Pulmonary artery endothelial cell (primary cell): ENCODE results near the gene PLPPR4. TPM values are rescaled to one million over a fixed set of nuclear protein-coding genes. Genes with fewer than 3 reads are reported as not detected.
"Not testable (repeated sequence)": the region's sequence is repeated elsewhere in the genome, so short reads cannot be mapped to it uniquely, and the experiment has no call there.

ENCODE experiments used
- DNase-seq: peaks from one replicate; pipeline ENCODE4 v3.0.0-alpha.2; 2011; ENCODE audit warnings: low read depth, low spot score
- total RNA-seq: library from RNA; depleted of rRNA; stranded (reverse); fragments of >200 nt; gene quantifications from 2 replicates; pipeline ENCODE4 v1.2.3, GENCODE V29; 2014

Gene PLPPR4
- total RNA-seq, 1 donor from 2014 or later = not detected

DNA sequence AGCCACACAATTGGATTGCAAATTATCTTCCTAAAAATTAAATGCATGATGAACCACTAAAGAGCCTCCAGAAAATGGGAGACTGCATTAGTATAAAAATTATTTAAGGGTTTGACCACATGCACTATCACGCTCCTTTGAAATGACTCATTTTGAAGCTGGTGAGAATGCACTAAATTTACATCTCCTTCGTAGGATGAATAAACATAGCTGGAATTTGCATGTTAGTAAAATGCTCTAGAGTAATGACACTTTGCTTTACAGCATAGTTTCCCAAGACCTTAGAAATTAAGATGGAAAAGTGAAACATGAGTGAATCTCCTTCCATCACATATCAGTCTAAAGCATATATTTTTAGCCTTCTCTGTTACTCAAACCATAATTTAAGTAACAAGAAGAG lies 2.4 kb downstream of the PLPPR4 start:
- no peak for DNase-seq

DNA sequence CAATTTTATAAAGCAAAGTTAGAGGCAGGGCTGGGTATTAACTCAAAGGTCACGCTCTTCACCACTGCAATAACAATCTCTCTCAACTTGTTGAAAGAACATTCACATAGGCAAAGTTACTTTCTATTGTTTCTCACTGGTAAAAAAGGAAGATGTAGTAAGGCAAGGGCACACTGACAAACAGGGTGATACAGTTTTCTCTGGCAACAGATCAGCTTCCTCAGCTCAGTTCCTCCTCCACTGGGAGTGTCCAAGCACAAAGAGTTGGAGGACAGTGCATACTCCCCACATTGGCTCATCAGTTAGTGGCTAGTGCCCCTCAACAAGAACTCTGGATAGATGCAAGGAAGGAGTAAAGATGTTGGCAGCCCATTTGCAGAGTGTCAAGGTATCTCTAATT lies 3.7 kb downstream of the PLPPR4 start:
- DNase-seq = no peak

DNA sequence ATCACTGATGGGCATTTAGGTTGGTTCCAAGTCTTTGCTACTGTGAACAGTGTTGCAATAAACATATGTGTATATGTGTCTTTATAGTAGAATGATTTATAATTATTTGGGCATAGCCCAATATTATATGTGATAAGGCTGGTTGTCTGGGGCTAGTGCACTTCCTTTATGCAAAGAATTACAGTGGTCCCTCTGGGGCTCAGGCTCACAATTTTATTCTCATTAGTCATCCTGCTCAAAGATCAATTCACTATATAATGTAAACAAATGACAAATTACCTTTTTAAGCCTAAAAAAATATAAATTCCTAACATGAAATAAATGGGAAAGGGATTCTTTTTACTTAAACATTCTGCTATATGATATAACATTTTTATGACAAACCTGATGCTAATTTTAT lies 5.0 kb downstream of the PLPPR4 start:
- no peak for DNase-seq

DNA sequence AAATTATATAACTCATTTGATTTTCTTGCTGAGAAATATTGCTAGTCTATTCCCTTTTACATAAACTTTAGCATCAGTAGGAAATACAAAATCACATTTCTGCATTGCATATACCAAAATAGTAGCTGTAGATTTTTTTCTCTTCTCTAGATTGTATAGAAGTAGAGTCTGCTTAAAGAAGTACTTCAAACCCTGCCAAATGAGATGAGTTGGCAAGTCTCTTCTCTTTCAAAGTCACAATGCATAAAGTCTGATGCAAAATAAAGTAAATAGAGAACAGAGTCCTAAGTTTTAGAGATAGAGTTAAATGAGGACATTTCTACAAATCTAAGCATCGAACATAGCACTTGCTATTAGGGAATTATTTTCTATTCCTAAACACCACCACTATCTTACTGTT lies 6.4 kb downstream of the PLPPR4 start:
- no peak for DNase-seq

DNA sequence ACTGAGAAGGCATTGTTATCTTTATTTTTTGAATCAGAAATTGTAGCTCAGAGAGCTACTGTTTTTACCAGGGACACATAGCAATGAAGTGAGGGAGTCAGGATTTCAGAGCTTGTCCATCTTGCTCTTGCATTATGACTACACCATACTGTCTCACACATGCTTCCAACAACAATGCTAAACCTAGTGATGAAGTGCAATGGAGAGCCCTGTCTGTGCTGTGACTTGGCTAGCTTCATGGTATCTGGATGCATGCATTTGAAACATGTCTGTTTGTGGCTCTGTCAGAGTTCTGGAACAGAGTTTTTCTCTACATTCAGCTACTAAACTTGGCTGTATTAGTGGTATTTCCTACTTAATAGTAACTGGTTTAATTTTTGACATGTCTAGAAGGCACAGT lies 7.0 kb downstream of the PLPPR4 start:
- no peak for DNase-seq

DNA sequence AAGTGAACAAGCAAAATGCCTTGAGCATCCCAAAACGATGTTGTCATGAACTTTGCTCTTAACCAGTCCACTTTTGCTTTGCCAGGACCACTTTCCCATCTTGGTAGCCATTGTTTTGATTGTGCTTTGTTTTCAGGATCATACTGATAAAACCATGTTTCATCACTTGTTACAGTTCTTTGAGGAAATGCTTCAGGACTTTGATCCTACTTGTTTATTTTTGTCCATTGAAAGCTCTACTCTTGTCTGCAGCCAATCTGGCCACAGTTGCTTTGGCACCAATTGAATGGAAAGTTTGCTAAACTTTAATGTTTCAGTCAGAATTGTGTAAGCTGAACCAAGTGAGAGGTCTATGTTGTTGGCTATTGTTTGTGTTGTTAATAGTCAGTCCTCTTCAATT lies 12.8 kb downstream of the PLPPR4 start:
- no peak for DNase-seq

DNA sequence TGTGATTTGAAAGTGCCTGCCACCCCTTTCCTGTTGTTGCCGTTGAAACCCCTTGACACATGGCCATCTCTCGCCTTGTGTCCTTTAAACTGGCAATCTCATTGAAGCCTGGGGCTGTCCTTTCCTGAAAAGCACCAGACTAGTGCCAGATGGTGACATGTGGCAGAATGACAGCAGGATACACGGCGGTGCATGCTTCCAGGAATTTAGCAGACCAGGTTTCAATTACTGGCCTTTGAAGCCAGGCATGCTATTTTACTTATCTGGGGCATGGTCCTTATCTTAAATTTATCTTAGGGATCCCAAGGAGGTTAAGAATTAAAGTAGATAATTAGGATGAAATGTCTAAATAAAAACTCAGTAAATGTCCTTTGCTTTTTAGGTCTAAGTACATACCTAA lies 15.2 kb downstream of the PLPPR4 start:
- DNase-seq = no peak

DNA sequence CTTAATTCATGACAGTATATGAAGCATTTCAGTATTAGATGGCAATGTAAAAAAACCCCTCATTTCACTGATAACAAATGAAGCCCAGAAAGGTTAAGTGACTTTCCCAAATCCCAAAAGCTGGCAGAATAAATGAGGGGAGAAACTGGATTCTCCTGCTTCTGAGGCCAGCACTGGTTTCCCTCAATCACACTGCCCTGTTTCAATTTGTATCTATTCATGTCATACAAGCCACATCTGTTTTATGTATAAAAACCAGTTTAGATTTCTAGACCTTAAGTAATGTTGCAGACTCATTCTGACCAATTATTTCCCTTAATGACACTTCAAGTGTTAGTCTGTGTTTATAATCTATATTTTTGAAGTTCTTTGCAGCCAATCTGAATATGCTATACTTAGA lies 16.8 kb downstream of the PLPPR4 start:
- no peak for DNase-seq

DNA sequence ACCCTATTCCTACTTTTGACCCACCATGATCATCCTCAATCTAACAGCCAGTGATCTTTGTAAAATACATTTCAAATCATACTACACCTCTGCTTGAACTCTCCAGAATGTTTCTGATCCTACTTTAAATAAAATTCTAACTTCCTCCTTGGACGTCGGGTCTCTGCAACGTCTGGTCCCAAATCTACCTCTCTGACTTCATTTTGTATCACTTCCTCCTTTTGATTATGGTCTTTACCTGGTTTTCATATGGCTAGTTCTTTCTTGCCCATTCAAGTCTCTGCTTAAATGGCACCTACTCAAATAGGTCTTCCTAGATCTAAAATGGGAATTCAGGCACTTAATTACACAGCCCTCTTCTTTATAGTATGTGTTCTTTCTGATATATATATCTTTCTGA lies 18.2 kb downstream of the PLPPR4 start:
- no peak for DNase-seq

DNA sequence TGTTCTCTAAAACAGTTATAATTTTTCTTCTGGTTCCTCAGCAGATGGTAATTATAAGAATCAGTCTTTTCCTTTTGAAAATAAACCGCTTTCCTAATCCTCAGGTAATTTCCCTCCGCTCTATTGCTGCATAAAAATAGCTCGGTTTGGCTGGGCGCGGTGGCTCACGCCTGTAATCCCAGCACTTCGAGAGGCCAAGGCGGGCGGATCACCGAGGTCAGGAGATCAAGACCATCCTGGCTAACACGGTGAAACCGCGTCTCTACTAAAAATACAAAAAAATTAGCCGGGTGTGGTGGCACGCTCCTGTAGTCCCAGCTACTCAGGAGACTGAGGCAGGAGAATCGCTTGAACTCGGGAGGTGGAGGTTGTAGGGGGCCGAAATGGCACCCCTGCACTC lies 19.2 kb downstream of the PLPPR4 start:
- DNase-seq = not testable (repeated sequence)

DNA sequence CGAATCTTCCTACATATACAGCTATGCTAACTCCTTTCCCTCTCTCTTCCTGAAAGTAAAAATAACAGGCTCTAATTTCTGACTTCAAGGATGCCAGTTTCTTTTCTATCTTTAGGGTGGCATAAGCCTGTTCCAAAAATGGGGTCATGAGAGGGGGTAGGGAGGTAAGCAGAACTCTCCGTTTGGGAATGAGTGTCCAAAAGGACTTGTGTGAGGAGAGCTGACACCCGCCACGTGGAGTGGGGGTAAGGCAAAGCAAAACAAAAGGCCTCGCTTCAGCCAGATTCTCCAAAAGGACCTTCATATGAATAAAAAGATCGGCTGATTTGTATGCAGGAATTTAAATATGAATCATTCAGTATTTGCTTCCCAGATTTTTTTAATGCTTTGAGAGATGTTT lies 28.6 kb downstream of the PLPPR4 start:
- no peak for DNase-seq

DNA sequence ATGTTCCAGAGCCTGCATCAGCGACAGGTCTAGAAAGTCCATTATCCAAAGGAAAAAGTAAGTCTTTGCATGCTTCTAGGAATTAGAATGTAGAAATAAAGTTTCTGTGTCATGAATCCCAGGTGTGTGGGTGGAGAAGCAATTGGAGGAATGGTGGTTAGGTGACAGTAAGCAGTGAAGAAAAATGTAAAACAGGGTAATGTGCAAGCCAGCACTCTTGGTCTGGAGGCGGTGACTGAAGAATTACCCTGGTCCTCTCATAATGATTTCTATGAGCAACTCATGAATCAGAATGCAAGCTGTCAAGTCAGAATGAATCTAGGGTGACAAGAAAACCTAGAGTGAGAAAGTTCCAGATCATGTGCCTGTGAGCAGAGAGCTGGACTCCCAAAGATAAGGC lies 33.6 kb downstream of the PLPPR4 start:
- no peak for DNase-seq

DNA sequence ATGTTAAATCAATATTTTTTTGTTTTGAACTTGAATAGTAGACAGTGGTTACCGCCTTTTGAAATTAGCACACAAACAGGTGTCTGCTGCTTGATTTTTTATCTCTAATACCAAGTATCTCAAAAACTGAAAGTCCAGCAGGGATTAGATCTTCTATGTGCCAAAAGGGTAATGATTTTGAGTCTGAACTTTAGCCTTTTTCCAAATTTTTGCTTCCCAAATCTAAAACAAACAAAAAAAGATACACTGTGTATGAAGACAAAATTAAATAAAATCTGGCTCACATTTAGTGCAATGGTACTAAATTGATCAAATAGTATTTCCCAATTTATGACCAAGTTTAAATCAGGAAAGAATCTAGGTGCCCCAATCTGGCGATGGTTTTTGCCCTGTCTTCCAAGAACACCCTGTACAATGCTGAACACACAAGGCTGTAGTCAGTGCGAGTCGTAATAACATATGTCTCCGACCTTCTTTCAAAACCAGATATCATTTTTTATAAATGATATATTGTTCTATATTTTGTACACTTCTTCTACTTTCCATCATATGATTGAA lies 40.5 kb downstream of the PLPPR4 start:
- no peak for DNase-seq

DNA sequence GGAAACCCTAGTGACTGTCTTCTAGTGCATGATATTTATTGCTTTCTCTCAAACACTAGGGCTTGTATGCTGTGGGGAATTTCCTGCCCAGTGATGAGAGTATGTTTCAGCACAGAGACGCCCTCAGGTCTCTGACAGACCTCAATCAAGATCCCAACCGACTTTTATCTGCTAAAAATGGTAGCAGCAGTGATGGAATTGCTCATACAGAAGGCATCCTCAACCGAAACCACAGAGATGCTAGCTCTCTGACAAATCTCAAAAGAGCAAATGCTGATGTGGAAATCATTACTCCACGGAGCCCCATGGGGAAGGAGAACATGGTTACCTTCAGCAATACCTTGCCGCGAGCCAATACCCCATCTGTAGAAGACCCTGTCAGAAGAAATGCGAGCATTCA lies 41.3 kb downstream of the PLPPR4 start:
- no peak for DNase-seq

DNA sequence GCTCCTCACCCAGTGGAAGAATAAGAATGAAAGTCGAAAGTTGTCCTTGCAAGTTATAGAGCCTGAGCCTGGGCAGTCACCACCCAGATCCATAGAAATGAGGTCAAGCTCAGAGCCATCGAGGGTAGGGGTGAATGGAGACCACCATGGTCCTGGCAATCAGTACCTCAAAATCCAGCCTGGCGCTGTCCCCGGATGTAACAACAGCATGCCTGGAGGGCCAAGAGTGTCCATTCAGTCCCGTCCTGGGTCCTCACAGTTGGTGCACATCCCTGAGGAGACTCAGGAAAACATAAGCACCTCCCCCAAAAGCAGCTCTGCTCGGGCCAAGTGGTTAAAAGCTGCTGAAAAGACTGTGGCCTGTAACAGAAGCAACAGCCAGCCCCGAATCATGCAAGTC lies 41.8 kb downstream of the PLPPR4 start:
- DNase-seq = no peak

DNA sequence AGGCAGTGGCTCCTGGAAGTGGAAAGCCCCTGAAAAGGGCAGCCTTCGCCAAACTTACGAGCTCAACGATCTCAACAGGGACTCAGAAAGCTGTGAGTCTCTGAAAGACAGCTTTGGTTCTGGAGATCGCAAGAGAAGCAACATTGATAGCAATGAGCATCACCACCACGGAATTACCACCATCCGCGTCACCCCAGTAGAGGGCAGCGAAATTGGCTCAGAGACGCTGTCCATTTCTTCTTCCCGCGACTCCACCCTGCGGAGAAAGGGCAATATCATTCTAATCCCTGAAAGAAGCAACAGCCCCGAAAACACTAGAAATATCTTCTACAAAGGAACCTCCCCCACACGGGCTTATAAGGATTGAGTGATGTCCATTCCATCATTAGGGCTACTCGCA lies 42.4 kb downstream of the PLPPR4 start:
- DNase-seq = no peak

DNA sequence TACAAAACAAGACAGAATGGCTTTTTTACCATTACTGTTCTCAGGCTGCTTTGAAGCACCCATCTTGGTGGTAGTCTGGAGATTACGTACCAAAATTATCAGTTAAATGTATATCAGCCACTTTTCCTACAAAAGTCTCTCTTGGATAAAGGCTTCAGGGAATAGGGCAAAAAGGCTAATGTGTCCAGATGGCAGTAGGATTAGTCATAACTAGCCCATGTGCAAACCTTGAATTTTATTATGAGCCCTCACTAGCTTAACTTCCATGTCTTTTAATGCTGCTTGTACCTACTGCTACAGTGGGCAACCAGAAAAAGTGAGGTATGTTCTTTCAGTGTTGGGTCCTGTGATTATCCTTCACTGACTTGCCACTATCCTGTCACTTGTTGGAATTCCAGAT lies 51.0 kb downstream of the PLPPR4 start:
- no peak for DNase-seq

DNA sequence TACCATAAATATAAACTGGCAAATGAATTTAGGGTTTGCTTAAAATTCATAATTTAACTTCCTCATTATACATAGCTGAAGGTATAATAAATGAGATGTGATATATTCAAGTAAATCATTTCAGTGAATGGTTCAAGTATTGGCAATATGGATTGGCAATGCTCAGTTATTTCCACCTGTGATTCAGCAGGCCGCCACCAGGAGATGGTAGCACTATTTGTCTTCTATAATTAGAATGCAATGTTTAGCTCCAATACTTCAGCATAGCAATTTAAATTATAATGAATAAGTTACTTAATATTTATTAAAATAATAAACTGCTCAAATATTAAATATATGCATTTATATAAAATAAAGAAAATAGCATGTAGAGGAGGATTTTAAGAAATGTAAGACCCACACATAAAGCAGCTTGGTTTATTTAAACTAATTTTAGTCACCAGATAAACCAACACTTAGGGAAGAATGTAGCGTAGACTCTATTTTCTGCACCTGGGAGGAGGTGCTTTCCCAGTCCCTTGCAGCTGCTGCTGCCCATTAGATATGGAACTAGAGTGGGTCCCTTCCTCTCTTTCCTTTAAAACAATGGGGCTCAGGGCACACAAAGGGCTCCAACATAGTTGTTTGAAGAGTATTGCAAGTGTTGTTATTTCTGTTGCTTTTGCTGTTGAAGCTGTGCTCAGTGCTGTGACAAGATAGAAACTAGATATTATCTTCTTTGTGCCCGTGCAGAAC lies 62.1 kb downstream of the PLPPR4 start:
- DNase-seq = no peak

DNA sequence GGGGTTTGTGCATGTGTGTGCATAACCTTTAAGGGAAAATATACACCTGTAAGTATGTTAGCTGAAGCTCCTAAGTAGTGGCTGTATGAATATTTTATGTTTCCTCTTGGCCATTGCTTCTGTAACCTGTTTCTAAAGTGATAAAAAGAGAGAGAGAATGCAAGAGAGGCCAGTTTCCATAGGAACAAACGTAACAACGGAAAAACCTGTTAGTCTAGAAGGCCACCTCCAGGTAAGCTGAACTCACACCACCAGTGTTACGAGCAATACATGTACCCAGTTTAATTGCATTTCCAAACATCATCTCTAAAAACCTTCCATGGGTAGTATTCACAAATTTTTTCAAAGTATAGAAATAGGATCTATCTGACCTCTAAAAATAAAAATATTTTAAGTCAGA lies 63.1 kb downstream of the PLPPR4 start:
- DNase-seq = no peak

DNA sequence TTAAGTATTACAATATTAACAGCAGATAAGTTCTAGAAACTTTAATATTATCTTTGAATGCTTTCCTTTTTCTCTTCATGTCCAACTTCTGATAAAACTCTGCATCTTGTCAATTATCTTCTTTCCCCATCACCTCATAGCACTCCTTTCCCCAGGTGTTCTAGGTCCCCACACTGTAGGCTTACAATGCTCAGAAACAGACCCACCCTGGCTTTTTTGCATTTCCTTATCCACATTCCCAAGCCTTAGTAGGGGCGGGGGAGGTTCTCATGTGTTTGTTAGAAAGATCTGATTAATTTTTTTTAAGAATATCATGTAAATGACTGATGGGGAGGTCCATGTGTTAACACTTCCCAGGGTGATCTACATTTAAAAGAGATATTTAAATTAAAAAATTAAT lies 63.9 kb downstream of the PLPPR4 start:
- no peak for DNase-seq

DNA sequence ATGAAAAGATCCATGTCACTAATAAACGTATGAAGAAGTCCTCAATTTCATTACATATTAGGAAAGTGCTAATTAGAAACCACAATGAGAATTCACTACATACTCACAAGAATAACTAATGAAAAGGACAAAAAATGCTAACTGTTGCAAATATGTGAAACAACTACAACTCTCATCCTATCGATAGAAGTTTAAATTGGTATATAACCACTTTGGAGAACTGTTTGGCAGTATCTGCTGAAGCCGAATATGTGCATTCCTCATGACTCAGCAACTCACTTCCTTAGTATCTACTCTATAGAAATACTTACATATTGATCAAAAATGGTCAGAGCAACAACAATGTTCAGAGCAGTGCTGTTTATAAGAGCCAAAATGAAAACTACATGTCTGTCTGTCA lies 66.8 kb downstream of the PLPPR4 start:
- DNase-seq = no peak

DNA sequence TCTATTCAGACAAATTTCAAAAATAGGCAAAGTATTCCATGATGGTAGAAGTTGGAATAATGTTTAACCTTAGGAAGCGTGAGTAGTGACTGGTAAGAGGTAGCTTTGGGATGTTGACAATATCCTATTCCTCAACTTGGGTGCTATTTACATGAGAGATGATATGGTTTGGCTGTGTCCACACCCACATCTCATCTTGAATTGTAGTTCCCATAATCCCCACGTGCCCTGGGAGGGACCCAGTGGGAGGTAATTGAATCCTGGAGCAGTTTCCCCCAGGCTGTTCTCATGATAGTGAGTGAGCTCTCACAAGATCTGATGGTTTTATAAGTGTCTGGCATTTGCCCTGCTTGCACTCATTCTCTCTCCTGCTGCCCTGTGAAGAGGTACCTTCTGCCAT lies 67.3 kb downstream of the PLPPR4 start:
- no peak for DNase-seq

DNA sequence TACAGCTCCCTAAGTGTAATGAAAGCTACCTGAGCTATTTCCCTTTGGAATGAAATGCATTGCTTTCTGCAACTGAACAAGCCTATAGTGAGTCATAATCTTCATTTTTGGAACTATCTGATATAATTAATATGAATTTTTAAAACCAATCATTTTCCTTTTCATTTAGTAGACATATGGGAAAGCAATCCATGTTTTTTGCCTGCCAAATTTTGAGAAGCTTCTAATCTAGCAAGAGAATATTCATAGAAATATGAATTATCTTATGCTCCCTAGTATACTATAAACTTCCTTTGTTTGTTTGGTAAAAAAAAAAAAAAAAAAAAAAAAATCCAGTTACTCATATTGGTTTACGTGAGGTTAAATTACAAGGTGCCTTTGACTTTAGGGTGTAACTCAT lies 68.3 kb downstream of the PLPPR4 start:
- no peak for DNase-seq

DNA sequence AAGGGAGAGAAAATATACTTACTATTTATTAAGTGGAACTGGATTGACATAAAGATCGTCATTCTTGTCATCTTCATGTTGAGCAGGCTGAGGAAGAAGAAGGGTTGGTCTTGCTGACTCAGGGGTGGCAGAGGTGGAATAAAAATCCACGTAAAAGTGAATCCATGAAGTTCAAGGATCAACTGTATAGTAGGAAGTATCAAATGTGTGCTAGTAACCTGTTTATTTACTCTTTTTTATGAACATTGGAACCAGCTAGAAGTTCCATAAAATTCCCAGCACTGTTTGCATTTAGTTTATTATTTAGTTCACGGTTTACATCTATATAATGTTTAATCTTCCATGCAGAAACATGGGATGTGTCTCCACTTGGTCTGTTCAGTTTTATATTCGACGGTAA lies 70.7 kb downstream of the PLPPR4 start:
- no peak for DNase-seq
